GM12875 (cell line): ENCODE data around the gene RBM20.
A peak's percentile ranks its signal among the peaks of the same experiment; 100 is the strongest.

Experiments
- H3K4me3 ChIP-seq: one replicate; pipeline ENCODE4 v1.5.1; 2011; ENCODE audit warnings: low read depth, low read length, control low read depth
- CTCF ChIP-seq: IDR thresholded peaks from 2 replicates; pipeline ENCODE4 v1.5.1; 2011; ENCODE audit warnings: low read depth, mild to moderate bottlenecking, control low read depth, inconsistent platforms, low read length, moderate library complexity, borderline replicate concordance; ENCODE audit not compliant: insufficient read depth

RBM20 gene

GRCh38 chr10:110681023-110681681, 37.0 kb downstream of the RBM20 start:
- peak; percentile 67 for TF ChIP-seq CTCF
- no peak overlapping the region for H3K4me3 ChIP-seq

GRCh38 chr10:110682348-110682747, 38.2 kb downstream of the RBM20 start:
- no peak overlapping the region for H3K4me3 ChIP-seq
- TF ChIP-seq CTCF, result no peak

GRCh38 chr10:110684800-110685446, 40.8 kb downstream of the RBM20 start:
- no peak overlapping the region for H3K4me3 ChIP-seq
- no peak for TF ChIP-seq CTCF

GRCh38 chr10:110686047-110686446, 41.9 kb downstream of the RBM20 start:
- TF ChIP-seq CTCF, result no peak

GRCh38 chr10:110686949-110687348, 42.8 kb downstream of the RBM20 start:
- no peak overlapping the region for H3K4me3 ChIP-seq
- TF ChIP-seq CTCF, result no peak

More at GRCh38 chr10:110686047-110686446, 41.9 kb downstream of the RBM20 start:
- H3K4me3 ChIP-seq, result no peak overlapping the region

GRCh38 chr10:110687400-110687799, 43.3 kb downstream of the RBM20 start:
- TF ChIP-seq CTCF, result no peak

GRCh38 chr10:110691139-110691538, 47.0 kb downstream of the RBM20 start:
- no peak overlapping the region for H3K4me3 ChIP-seq
- TF ChIP-seq CTCF, result no peak

More at GRCh38 chr10:110687400-110687799, 43.3 kb downstream of the RBM20 start:
- no peak overlapping the region for H3K4me3 ChIP-seq
